Transverse colon (tissue), 4 donors: Measurements from ENCODE around the gene MRPS5. TPM values are rescaled to one million over a fixed set of nuclear protein-coding genes. Genes with fewer than 3 reads are reported as not detected.

Source experiments
- DNase-seq: peaks from one replicate; pipeline ENCODE4 v3.0.0-alpha.2; 2019
- H3K27ac ChIP-seq, 4 donors: fragments of 200-600 bp; sonication (generic); 2 replicates each; pipeline ENCODE4 v1.5.1; 2016 to 2018; ENCODE audit warnings: inconsistent platforms in 4 of 4
- H3K27me3 ChIP-seq: fragments of 200-600 bp; sonication (generic); 2 replicates; pipeline ENCODE4 v1.5.1; 2017; ENCODE audit warnings: inconsistent platforms
- H3K36me3 ChIP-seq, 4 donors: fragments of 200-600 bp; sonication (generic); 2 replicates each; pipeline ENCODE4 v1.5.1; 2017 to 2019; ENCODE audit warnings: inconsistent platforms in 4 of 4
- H3K4me1 ChIP-seq, 4 donors: fragments of 200-600 bp; sonication (generic); 2 replicates each; pipeline ENCODE4 v1.5.1; 2017 to 2020; ENCODE audit warnings: inconsistent platforms in 4 of 4
- H3K4me3 ChIP-seq, 4 donors: fragments of 200-600 bp; sonication (generic); 1 replicate in 1 of 4; 2 replicates in 3 of 4; pipeline versions ENCODE4 v1.5.1 to v1.6.1; 2017 to 2019; ENCODE audit warnings: inconsistent platforms in 4 of 4
- H3K9me3 ChIP-seq, 2 donors: fragments of 200-600 bp; sonication (generic); 2 replicates each; pipeline ENCODE4 v1.5.1; 2017 to 2019; ENCODE audit warnings: inconsistent platforms in 2 of 2
- EP300 ChIP-seq: sonication (generic); formaldehyde crosslinking; IDR thresholded peaks from one replicate; pipeline ENCODE4 v1.6.1; 2017; ENCODE audit warnings: antibody characterized with exemption, low read depth
- POLR2A ChIP-seq: fragments of 450-650 bp; IDR thresholded peaks from one replicate; pipeline ENCODE4 v1.6.1; 2016; ENCODE audit warnings: antibody characterized with exemption, mild to moderate bottlenecking, moderate library complexity
- POLR2AphosphoS5 ChIP-seq, 3 donors: sonication (generic); formaldehyde crosslinking; IDR thresholded peaks; one replicate each; pipeline ENCODE4 v1.6.1; 2016; ENCODE audit warnings: antibody characterized with exemption in 3 of 3
- WGBS, 2 donors: methylation state at CpG; one replicate each; pipeline ENCODE4 v1.1.5; 2018; ENCODE audit warnings: low coverage in 1 of 2; 5-methylcytosine and 5-hydroxymethylcytosine counted together
- in situ Hi-C, 4 donors: fragments of 200-750 bp; cut with MboI; loops; one replicate each; pipeline versions ENCODE4 v1.15.0 to v1.15.1; 2017; ENCODE audit warnings: low sequenced_read_pairs in 3 of 4, low pct_ligation_motif_present in 1 of 4, low pct_unique_long_range_greater_than_20kb in 1 of 4
- intact Hi-C: fragments of 100-400 bp; cut with DNase I; formaldehyde crosslinking; loops from one replicate; pipeline ENCODE4 v1.15.1; 2023; ENCODE audit warnings: low total_unique reads
- total RNA-seq, 4 donors: library from RNA; depleted of rRNA; stranded (reverse); fragments of >200 nt; gene quantifications; one replicate each; pipeline ENCODE4 v1.1.0, GENCODE V29; 2016
- TF ChIP-seq, protein P1 (sequence below), 5 experiments: fragments of 200-600 bp in 3 of 5; fragments of 450-650 bp in 2 of 5; sonication (generic) in 3 of 5; IDR thresholded peaks; 1 replicate in 2 of 5; 2 replicates in 3 of 5; pipeline ENCODE4 v1.5.1; 2016 to 2017; ENCODE audit warnings: antibody characterized with exemption in 5 of 5, inconsistent platforms in 3 of 5, mild to moderate bottlenecking in 2 of 5, moderate library complexity in 1 of 5

The MRPS5 gene
- total RNA-seq, 4 donors from 2014 or later, result 61.7 to 145 (median 77.2) TPM

DNA sequence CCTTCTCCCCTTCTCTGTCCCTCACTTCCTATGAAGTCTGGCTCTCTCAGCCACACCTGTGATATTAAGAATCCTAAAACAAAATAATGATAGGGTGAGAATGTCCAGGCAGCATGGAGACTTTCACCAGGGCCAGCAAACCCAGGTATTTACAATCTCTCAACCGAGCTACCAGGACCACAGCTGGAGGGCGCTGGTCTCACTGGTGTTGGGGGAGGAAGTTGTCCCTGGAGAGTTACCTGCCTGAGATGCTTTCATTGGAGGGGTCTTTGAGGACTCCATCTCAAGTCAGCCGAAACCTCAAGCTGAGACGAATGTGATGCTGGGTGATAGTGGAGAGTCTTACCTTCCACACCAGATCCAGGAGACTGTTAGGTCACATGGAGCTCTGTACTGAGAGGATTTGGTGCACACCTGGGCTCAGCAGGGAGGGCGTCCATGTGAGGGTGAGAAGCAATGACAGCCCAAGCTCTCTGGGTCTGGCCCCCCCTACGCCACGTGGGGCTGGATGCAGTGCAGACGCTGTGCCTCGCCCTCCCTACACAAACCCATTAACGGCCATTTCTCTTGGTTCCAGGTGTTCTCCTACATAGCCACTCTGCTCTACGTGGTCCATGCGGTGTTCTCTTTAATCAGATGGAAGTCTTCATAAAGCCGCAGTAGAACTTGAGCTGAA lies 68.7 kb downstream of the MRPS5 start:
- H3K27me3 ChIP-seq, result no peaks in the 10 kb centered on the region
- TF ChIP-seq, protein P1, sequence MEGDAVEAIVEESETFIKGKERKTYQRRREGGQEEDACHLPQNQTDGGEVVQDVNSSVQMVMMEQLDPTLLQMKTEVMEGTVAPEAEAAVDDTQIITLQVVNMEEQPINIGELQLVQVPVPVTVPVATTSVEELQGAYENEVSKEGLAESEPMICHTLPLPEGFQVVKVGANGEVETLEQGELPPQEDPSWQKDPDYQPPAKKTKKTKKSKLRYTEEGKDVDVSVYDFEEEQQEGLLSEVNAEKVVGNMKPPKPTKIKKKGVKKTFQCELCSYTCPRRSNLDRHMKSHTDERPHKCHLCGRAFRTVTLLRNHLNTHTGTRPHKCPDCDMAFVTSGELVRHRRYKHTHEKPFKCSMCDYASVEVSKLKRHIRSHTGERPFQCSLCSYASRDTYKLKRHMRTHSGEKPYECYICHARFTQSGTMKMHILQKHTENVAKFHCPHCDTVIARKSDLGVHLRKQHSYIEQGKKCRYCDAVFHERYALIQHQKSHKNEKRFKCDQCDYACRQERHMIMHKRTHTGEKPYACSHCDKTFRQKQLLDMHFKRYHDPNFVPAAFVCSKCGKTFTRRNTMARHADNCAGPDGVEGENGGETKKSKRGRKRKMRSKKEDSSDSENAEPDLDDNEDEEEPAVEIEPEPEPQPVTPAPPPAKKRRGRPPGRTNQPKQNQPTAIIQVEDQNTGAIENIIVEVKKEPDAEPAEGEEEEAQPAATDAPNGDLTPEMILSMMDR (IDR thresholded peaks at IDR 0.05), result no peak
- TF ChIP-seq EP300 (no peak), POLR2AphosphoS5 (IDR thresholded peaks at IDR 0.05) (no peak), POLR2A (no peak)
- no peaks in the 10 kb centered on the region for H3K4me1 ChIP-seq
- H3K36me3 ChIP-seq, result no peaks in the 10 kb centered on the region
- no peak overlapping the region for H3K27ac ChIP-seq
- in situ Hi-C loops, result no loop called here
- intact Hi-C loops, result no loop called here
- H3K4me3 ChIP-seq, result no peak overlapping the region
- 77 to 82% methylated on average over 5 to 13 of the region's 13 CpGs for WGBS, 2 donors
- no peaks in the 10 kb centered on the region for H3K9me3 ChIP-seq
- no peak for DNase-seq

DNA sequence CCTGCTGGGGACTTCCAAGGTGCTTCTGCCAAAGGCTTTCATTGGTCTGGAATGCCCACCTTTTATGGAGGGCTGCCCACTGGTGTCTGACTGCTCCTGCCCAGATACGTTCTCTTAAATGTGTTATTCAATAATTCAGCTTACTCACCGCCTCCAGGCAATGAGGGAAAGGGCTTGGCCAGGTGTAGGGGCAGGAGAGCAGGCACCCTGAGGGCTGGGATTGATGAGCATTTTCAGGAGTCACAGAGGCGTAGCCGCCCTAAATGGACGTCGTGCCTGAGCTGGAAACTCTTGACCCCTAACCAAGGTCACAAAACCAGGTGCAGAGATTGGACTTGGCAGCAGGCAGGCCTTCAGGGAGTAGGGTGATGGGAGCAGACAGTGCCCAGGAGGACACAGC lies 69.3 kb downstream of the MRPS5 start:
- Histone ChIP-seq H3K4me1 (no peaks in the 10 kb centered on the region), H3K27ac (no peak overlapping the region), H3K27me3 (no peaks in the 10 kb centered on the region), H3K4me3 (no peak overlapping the region), H3K36me3 (no peaks in the 10 kb centered on the region), H3K9me3 (no peaks in the 10 kb centered on the region)
- WGBS, 2 donors, result 75% methylated on average over 6 of the region's 6 CpGs; no CpG with 5 or more reads in 1 of the 2 donors
- intact Hi-C loops, result no loop called here
- no peak for TF ChIP-seq EP300
- TF ChIP-seq POLR2A, result no peak
- TF ChIP-seq, protein P1 (IDR thresholded peaks at IDR 0.05), result no peak
- in situ Hi-C loops, result no loop called here
- no peak for DNase-seq

DNA sequence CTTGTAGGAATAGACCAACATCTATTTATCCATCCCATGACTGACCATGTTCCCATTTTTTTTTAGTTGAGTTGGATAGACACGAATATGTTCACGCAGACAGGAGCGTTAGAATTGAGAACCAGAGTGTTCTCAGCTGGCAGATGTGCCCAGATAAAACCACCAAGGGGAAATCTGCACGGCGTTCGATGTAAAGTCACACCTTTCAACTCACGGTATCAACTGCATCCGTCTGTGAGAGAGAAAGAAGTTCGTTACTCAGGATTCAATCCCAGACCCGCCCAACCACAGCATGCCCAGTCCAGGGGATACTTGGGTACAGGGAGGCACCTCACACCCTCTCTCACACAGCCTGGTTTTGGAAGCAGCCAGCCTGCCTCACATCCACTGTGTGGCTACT lies 70.0 kb downstream of the MRPS5 start:
- Histone ChIP-seq H3K4me1 (no peaks in the 10 kb centered on the region), H3K9me3 (no peaks in the 10 kb centered on the region), H3K36me3 (no peaks in the 10 kb centered on the region), H3K4me3 (no peak overlapping the region), H3K27me3 (no peaks in the 10 kb centered on the region), H3K27ac (no peak overlapping the region)
- TF ChIP-seq POLR2AphosphoS5 (IDR thresholded peaks at IDR 0.05) (no peak), POLR2A (no peak), EP300 (no peak)
- TF ChIP-seq, protein P1 (IDR thresholded peaks at IDR 0.05), result no peak
- in situ Hi-C loops (no loop called here), intact Hi-C loops (no loop called here)
- no peak for DNase-seq
- 86 to 100% methylated on average over 6 to 10 of the region's 10 CpGs for WGBS, 2 donors

DNA sequence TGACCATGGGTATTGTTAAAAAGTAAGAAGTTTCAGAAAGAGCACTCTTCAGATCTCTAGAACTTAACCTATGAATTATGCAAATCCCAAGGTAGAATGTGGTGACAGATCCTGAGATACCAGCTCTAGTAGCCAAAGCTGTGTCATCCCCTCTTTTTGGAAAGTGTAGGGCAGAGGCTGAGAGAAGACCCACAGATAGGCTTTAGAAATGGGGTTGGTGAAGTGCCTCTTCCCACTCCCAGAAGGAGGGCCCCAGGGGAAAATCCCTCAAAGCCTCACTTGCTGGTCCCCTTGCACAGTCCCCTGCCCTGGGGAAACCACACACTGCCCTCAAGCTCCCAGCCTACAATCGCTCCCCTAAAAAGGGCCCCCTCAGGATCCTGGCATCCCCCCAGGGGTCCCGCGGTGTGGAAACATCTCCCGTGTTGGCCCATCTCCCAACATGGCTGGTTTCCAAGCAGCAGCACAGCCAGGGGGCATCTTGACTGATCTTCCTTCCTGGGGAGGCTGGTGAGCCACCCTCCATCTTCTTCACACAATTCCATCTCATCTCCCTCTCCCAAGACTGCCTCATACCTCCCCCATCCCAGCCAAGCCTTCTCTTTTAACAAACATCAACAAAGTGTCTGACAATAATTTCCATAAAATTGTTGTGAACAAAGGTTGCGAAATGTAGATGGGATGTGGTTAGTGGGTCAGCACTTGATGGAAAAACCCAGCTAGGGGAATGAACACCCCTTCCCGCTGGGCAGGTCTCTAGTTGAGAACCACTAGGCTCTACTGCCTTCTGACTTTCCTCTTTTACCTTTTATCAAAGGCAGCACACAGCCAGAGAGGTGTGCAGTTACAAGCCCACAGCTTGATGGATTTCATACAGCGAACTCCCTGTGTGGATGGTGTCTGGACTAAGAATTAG lies 71.0 kb downstream of the MRPS5 start:
- DNase-seq, result no peak
- Histone ChIP-seq H3K4me1 (no peaks in the 10 kb centered on the region), H3K4me3 (no peak overlapping the region), H3K9me3 (no peaks in the 10 kb centered on the region), H3K27me3 (no peaks in the 10 kb centered on the region), H3K36me3 (no peaks in the 10 kb centered on the region), H3K27ac (no peak overlapping the region)
- in situ Hi-C loops (no loop called here), intact Hi-C loops (no loop called here)
- WGBS, 2 donors, result 63 to 70% methylated on average over 2 to 7 of the region's 7 CpGs
- TF ChIP-seq POLR2AphosphoS5 (IDR thresholded peaks at IDR 0.05) (no peak), EP300 (no peak), POLR2A (no peak)
- TF ChIP-seq, protein P1 (IDR thresholded peaks at IDR 0.05), result no peak
